Uterus (tissue), 2 donors: ENCODE results near the gene SUPT3H.

Source experiments
- POLR2A ChIP-seq, 2 donors: fragments of 450-650 bp; IDR thresholded peaks; one replicate each; pipeline ENCODE4 v1.6.1; 2016; ENCODE audit warnings: antibody characterized with exemption in 2 of 2, mild to moderate bottlenecking in 1 of 2, moderate library complexity in 1 of 2
- TF ChIP-seq, protein P1 (sequence below), 4 experiments: fragments of 200-600 bp in 2 of 4; fragments of 450-650 bp in 2 of 4; sonication (generic) in 2 of 4; IDR thresholded peaks; one replicate each; pipeline ENCODE4 v1.5.1; 2016 to 2019; ENCODE audit warnings: antibody characterized with exemption in 4 of 4, mild to moderate bottlenecking in 2 of 4, moderate library complexity in 1 of 4

DNA sequence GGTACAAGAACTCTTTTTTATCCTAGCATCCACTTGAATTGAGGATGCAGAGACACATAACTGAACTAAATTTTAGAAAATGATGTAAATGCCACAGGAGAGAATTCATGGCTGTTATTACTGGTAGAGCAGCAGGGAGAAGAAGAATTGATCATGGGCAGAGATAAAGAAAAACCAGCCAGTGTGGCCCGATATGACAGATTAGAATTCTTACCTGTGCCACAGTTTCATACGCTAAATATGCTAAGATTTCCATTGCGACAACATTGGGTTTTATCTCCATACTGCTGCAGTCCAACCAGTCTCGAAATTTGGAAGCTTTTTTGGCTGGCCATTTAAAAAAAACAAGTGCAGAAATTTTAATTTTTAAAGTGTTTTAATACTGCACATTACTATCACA is 423.5 kb downstream of the SUPT3H start:
- TF ChIP-seq, protein P1, sequence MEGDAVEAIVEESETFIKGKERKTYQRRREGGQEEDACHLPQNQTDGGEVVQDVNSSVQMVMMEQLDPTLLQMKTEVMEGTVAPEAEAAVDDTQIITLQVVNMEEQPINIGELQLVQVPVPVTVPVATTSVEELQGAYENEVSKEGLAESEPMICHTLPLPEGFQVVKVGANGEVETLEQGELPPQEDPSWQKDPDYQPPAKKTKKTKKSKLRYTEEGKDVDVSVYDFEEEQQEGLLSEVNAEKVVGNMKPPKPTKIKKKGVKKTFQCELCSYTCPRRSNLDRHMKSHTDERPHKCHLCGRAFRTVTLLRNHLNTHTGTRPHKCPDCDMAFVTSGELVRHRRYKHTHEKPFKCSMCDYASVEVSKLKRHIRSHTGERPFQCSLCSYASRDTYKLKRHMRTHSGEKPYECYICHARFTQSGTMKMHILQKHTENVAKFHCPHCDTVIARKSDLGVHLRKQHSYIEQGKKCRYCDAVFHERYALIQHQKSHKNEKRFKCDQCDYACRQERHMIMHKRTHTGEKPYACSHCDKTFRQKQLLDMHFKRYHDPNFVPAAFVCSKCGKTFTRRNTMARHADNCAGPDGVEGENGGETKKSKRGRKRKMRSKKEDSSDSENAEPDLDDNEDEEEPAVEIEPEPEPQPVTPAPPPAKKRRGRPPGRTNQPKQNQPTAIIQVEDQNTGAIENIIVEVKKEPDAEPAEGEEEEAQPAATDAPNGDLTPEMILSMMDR (IDR thresholded peaks at IDR 0.05), result no peak
- no peak for TF ChIP-seq POLR2A (IDR thresholded peaks at IDR 0.05)
